GM12878 (cell line): Measurements from ENCODE around the gene TIMM9. TPM values are rescaled to one million over a fixed set of nuclear protein-coding genes. Genes with fewer than 3 reads are reported as not detected.
A peak's percentile ranks its signal among the peaks of the same experiment; 100 is the strongest.

Experiments
- E4F1 ChIP-seq: fragments of 450-650 bp; IDR thresholded peaks from 2 replicates; pipeline ENCODE4 v1.6.1; 2018; ENCODE audit warnings: borderline replicate concordance, mild to moderate bottlenecking; ENCODE audit not compliant: partially characterized antibody
- EP300 ChIP-seq, 2 experiments: fragments of 150-350 bp in 1 of 2; IDR thresholded peaks; 2 replicates each; pipeline ENCODE4 v1.6.1; 2011 to 2012; ENCODE audit warnings: low read depth in 2 of 2, low read length in 2 of 2, borderline replicate concordance in 1 of 2, improper control_type of control experiment in 1 of 2, inconsistent platforms in 1 of 2; ENCODE audit not compliant: control insufficient read depth in 1 of 2
- ETV6 ChIP-seq, 2 experiments: fragments of 450-650 bp in 1 of 2; IDR thresholded peaks in 1 of 2; conservative IDR thresholded peaks in 1 of 2; 2 replicates each; pipeline ENCODE4 v1.6.1; 2014; ENCODE audit warnings: antibody characterized with exemption in 1 of 2, borderline replicate concordance in 1 of 2, low read depth in 1 of 2, mild to moderate bottlenecking in 1 of 2, moderate library complexity in 1 of 2
- GATAD2B ChIP-seq: fragments of 450-650 bp; conservative IDR thresholded peaks from 2 replicates; pipeline ENCODE4 v1.6.1; 2017; ENCODE audit warnings: low read depth, mild to moderate bottlenecking, moderate library complexity
- HCFC1 ChIP-seq: fragments of 150-350 bp; IDR thresholded peaks from 2 replicates; pipeline ENCODE4 v1.6.1; 2014; ENCODE audit warnings: low read length
- HDAC6 ChIP-seq: fragments of 200-600 bp; sonication (generic); IDR thresholded peaks from one replicate; pipeline ENCODE4 v1.8.0; 2017; ENCODE audit warnings: antibody characterized with exemption; ENCODE audit not compliant: unreplicated experiment
- IKZF1 ChIP-seq: fragments of 450-650 bp; conservative IDR thresholded peaks from 2 replicates; pipeline ENCODE4 v1.6.1; 2017; ENCODE audit warnings: antibody characterized with exemption, mild to moderate bottlenecking
- JUND ChIP-seq: IDR thresholded peaks from 2 replicates; pipeline ENCODE4 v1.6.1; 2012; ENCODE audit warnings: low read depth, mild to moderate bottlenecking, low read length, improper control_type of control experiment, moderate library complexity
- NRF1 ChIP-seq: conservative IDR thresholded peaks from 2 replicates; pipeline ENCODE4 v1.6.1; 2011; ENCODE audit warnings: mild to moderate bottlenecking, low read depth, low read length, improper control_type of control experiment
- RB1 ChIP-seq: fragments of 450-650 bp; formaldehyde crosslinking; IDR thresholded peaks from 2 replicates; pipeline ENCODE4 v1.6.1; 2017; ENCODE audit warnings: mild to moderate bottlenecking, borderline replicate concordance
- SREBF2 ChIP-seq: IDR thresholded peaks from 2 replicates; pipeline ENCODE4 v1.6.1; 2012; ENCODE audit warnings: mild to moderate bottlenecking, low read length
- SRF ChIP-seq, 2 experiments: IDR thresholded peaks; 2 replicates each; pipeline ENCODE4 v1.6.1; 2011; ENCODE audit warnings: low read depth in 2 of 2, low read length in 2 of 2, mild to moderate bottlenecking in 1 of 2, moderate library complexity in 1 of 2
- SUPT20H ChIP-seq: IDR thresholded peaks from 2 replicates; pipeline ENCODE4 v1.6.1; 2011; ENCODE audit warnings: low read depth, mild to moderate bottlenecking, low read length, moderate library complexity, borderline replicate concordance; ENCODE audit not compliant: control insufficient read depth
- TCF12 ChIP-seq: IDR thresholded peaks from 2 replicates; pipeline ENCODE4 v1.6.1; 2011; ENCODE audit warnings: low read depth, mild to moderate bottlenecking, low read length
- TCF3 ChIP-seq: IDR thresholded peaks from 2 replicates; pipeline ENCODE4 v1.6.1; 2012; ENCODE audit warnings: low read depth, mild to moderate bottlenecking, low read length, borderline replicate concordance; ENCODE audit not compliant: insufficient read depth
- YBX1 ChIP-seq: fragments of 450-650 bp; IDR thresholded peaks from 2 replicates; pipeline ENCODE4 v1.6.1; 2016; ENCODE audit warnings: antibody characterized with exemption
- ZBTB11 ChIP-seq: fragments of 450-650 bp; formaldehyde crosslinking; IDR thresholded peaks from 2 replicates; pipeline ENCODE4 v1.5.0; 2022; ENCODE audit warnings: mild to moderate bottlenecking, missing genetic modification characterization
- ZNF622 ChIP-seq: fragments of 450-650 bp; IDR thresholded peaks from 2 replicates; pipeline ENCODE4 v1.6.1; 2017; ENCODE audit warnings: mild to moderate bottlenecking, inconsistent platforms
- ZZZ3 ChIP-seq: IDR thresholded peaks from 2 replicates; pipeline ENCODE4 v1.6.1; 2011; ENCODE audit warnings: low read depth; ENCODE audit not compliant: control insufficient read depth, insufficient read length
- polyA plus RNA-seq, 11 experiments: library from polyadenylated mRNA; depleted of rRNA in 4 of 11; unstranded in 6 of 11; stranded (reverse) in 5 of 11; fragments of >200 nt; fragmentation: Nextera tagmentation in 4 of 11; fragmentation: Illumina TruSeq in 1 of 11; extraction: Ambion mirVana in 4 of 11; extraction: Trizol in 1 of 11; gene quantifications; 1 replicate in 1 of 11; 2 replicates in 10 of 11; pipeline versions ENCODE4 v1.2.1 to v1.2.3, GENCODE V29; 2011 to 2016; ENCODE audit warnings: inconsistent platforms in 2 of 11, missing spikeins in 2 of 11, low read depth in 1 of 11
- total RNA-seq, 4 experiments: library from RNA; depleted of rRNA in 3 of 4; stranded (reverse); fragments of >200 nt in 3 of 4; fragmentation: Illumina TruSeq in 1 of 4; extraction: Trizol in 1 of 4; gene quantifications; 2 replicates each; pipeline versions ENCODE4 v1.2.1 to v1.2.3, GENCODE V29; 2013 to 2021
- TF ChIP-seq, protein P1 (sequence below): fragments of 450-650 bp; IDR thresholded peaks from 2 replicates; pipeline ENCODE4 v1.6.1; 2017; ENCODE audit warnings: antibody characterized with exemption, mild to moderate bottlenecking, moderate library complexity

The TIMM9 gene
- total and polyA plus RNA-seq, 10 of the 15 experiments (the other 5 are each of a cell fraction or from before 2014, with no cell fraction given) = 36.6 to 116 (median 62.0) TPM

GRCh38 chr14:58395812-58396788 lies 31.2 kb downstream of the TIMM9 start, which contains the start of gene TOMM20L (continued):
- TF ChIP-seq E4F1 (no peak), ETV6 (conservative IDR thresholded peaks at IDR 0.05 in 1 of 2, IDR thresholded peaks at IDR 0.05 in 1 of 2; ENCODE audit: borderline replicate concordance in 1 of 2, low read depth in 1 of 2) (no peak), TCF12 (0 out of 2 replicates have a peak, but pooled peaks have one; percentile 34), ZNF622 (no peak), JUND (no peak), RB1 (peak; percentile 72; the same call in 1 of the 2 replicates), NRF1 (peak; percentile 51), EP300 (IDR thresholded peaks at IDR 0.05; ENCODE audit: borderline replicate concordance in 1 of 2, control insufficient read depth in 1 of 2, low read depth in 2 of 2, low read length in 2 of 2) (no peak), HCFC1 (no peak), TCF3 (0 out of 2 replicates have a peak, but pooled peaks have one; percentile 63), SUPT20H (no peak), ZZZ3 (no peak), GATAD2B (peak; percentile 87; the same call in 1 of the 2 replicates), HDAC6 (no peak), SREBF2 (no peak), IKZF1 (peak; percentile 65), YBX1 (no peak), SRF (IDR thresholded peaks at IDR 0.05; ENCODE audit: low read depth in 2 of 2, low read length in 2 of 2) (no peak), ZBTB11 (CRISPR knock-in tag) (no peak)
- TF ChIP-seq, protein P1, sequence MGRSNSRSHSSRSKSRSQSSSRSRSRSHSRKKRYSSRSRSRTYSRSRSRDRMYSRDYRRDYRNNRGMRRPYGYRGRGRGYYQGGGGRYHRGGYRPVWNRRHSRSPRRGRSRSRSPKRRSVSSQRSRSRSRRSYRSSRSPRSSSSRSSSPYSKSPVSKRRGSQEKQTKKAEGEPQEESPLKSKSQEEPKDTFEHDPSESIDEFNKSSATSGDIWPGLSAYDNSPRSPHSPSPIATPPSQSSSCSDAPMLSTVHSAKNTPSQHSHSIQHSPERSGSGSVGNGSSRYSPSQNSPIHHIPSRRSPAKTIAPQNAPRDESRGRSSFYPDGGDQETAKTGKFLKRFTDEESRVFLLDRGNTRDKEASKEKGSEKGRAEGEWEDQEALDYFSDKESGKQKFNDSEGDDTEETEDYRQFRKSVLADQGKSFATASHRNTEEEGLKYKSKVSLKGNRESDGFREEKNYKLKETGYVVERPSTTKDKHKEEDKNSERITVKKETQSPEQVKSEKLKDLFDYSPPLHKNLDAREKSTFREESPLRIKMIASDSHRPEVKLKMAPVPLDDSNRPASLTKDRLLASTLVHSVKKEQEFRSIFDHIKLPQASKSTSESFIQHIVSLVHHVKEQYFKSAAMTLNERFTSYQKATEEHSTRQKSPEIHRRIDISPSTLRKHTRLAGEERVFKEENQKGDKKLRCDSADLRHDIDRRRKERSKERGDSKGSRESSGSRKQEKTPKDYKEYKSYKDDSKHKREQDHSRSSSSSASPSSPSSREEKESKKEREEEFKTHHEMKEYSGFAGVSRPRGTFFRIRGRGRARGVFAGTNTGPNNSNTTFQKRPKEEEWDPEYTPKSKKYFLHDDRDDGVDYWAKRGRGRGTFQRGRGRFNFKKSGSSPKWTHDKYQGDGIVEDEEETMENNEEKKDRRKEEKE = no peak
